Suppressor macrophage (primary cell): ENCODE data around the gene DPM1.
"Not testable (repeated sequence)": the region's sequence is repeated elsewhere in the genome, so short reads cannot be mapped to it uniquely, and the experiment has no call there.

ENCODE experiments used
- DNase-seq, 4 experiments: peaks; one replicate each; pipeline ENCODE4 v3.0.0-alpha.2; 2020 to 2022

DPM1 gene

GRCh38 chr20:50978533-50978932 lies 20.2 kb upstream of the DPM1 start:
- DNase-seq: not testable (repeated sequence)

- no peak for DNase-seq
Observed at GRCh38 chr20:50977066-50978021, 19.0 kb upstream of the DPM1 start.

- no peak for DNase-seq
Observed at GRCh38 chr20:50975701-50976330, 17.5 kb upstream of the DPM1 start.

GRCh38 chr20:50969912-50970311 lies 11.6 kb upstream of the DPM1 start:
- DNase-seq: no peak

- DNase-seq: peak in 1 of 4 experiments; percentile 8
Observed at GRCh38 chr20:50969435-50969834, 11.1 kb upstream of the DPM1 start.

- no peak for DNase-seq
Observed at GRCh38 chr20:50968289-50968688, 10.0 kb upstream of the DPM1 start.

GRCh38 chr20:50967586-50967985 lies 9.3 kb upstream of the DPM1 start:
- DNase-seq: no peak

- no peak for DNase-seq
Observed at GRCh38 chr20:50959543-50960126, 1.3 kb upstream of the DPM1 start.

GRCh38 chr20:50958615-50959542 lies 547 bp upstream of the DPM1 start, which contains the start of gene MOCS3:
MOCS3 (plus strand) TSS chr20:50958818; CDS start chr20:50958843, 25 bp downstream.
- DNase-seq: peak; percentile 95 to 99 (median 96)

GRCh38 chr20:50957276-50957675 lies 1.1 kb downstream of the DPM1 start:
- peak in 2 of 4 experiments; percentile 10 to 13 for DNase-seq

GRCh38 chr20:50953821-50954220 lies 4.5 kb downstream of the DPM1 start:
- DNase-seq: no peak

GRCh38 chr20:50953196-50953595 lies 5.1 kb downstream of the DPM1 start:
- no peak for DNase-seq

- DNase-seq: no peak
Observed at GRCh38 chr20:50948132-50948785, 10.1 kb downstream of the DPM1 start.

- DNase-seq: no peak
Observed at GRCh38 chr20:50943069-50943468, 15.3 kb downstream of the DPM1 start.

- no peak for DNase-seq
Observed at GRCh38 chr20:50933589-50933988, 24.7 kb downstream of the DPM1 start.

GRCh38 chr20:50932691-50933280 lies 25.5 kb downstream of the DPM1 start:
- DNase-seq: no peak

- no peak for DNase-seq
Observed at GRCh38 chr20:50932016-50932485, 26.3 kb downstream of the DPM1 start.

GRCh38 chr20:50931306-50932015 lies 26.9 kb downstream of the DPM1 start, which contains the start of gene ADNP:
ADNP (minus strand) TSS chr20:50931437; CDS start chr20:50903996, 27,441 bp downstream.
- peak; percentile 95 to 98 (median 97) for DNase-seq

- DNase-seq: peak in 1 of 4 experiments; percentile 73
Observed at GRCh38 chr20:50930976-50931305, 27.4 kb downstream of the DPM1 start.
